Gastroesophageal sphincter (tissue), 4 donors: ENCODE measurements around the gene ZBED5. TPM values are rescaled to one million over a fixed set of nuclear protein-coding genes. Genes with fewer than 3 reads are reported as not detected.

Source experiments
- ATAC-seq: fragments of 150-250 bp; one replicate; pipeline ENCODE4 v1.9.1; 2016; ENCODE audit warnings: mild to moderate bottlenecking, moderate library complexity
- H3K27ac ChIP-seq, 4 donors: fragments of 200-600 bp; sonication (generic) in 3 of 4; 1 replicate in 3 of 4; 2 replicates in 1 of 4; pipeline ENCODE4 v1.5.1; 2016 to 2019
- H3K27me3 ChIP-seq: fragments of 200-600 bp; sonication (generic); one replicate; pipeline ENCODE4 v1.5.1; 2019
- H3K36me3 ChIP-seq, 2 donors: fragments of 200-600 bp; sonication (generic); one replicate each; pipeline ENCODE4 v1.5.1; 2019; ENCODE audit warnings: control low read depth in 1 of 2
- H3K4me1 ChIP-seq, 3 donors: fragments of 200-600 bp; sonication (generic); 1 replicate in 2 of 3; 2 replicates in 1 of 3; pipeline ENCODE4 v1.5.1; 2016 to 2019; ENCODE audit warnings: control low read depth in 2 of 3
- H3K4me3 ChIP-seq, 2 donors: fragments of 200-600 bp; sonication (generic); one replicate each; pipeline ENCODE4 v1.5.1; 2019; ENCODE audit warnings: mild to moderate bottlenecking in 1 of 2, moderate library complexity in 1 of 2
- H3K9me3 ChIP-seq, 3 donors: fragments of 200-600 bp; sonication (generic); one replicate each; pipeline ENCODE4 v1.5.1; 2017 to 2019; ENCODE audit warnings: control low read depth in 2 of 3
- EP300 ChIP-seq: sonication (generic); formaldehyde crosslinking; IDR thresholded peaks from one replicate; pipeline ENCODE4 v1.6.1; 2017; ENCODE audit warnings: antibody characterized with exemption, mild to moderate bottlenecking
- POLR2A ChIP-seq, 2 donors: fragments of 450-650 bp; IDR thresholded peaks; one replicate each; pipeline ENCODE4 v1.6.1; 2017; ENCODE audit warnings: antibody characterized with exemption in 2 of 2, mild to moderate bottlenecking in 2 of 2, moderate library complexity in 1 of 2
- POLR2AphosphoS5 ChIP-seq: sonication (generic); formaldehyde crosslinking; IDR thresholded peaks from one replicate; pipeline ENCODE4 v1.6.1; 2017; ENCODE audit warnings: antibody characterized with exemption
- WGBS, 2 donors: methylation state at CpG; one replicate each; pipeline ENCODE4 v1.1.5; 2018; ENCODE audit warnings: low coverage in 1 of 2; 5-methylcytosine and 5-hydroxymethylcytosine counted together
- total RNA-seq, 4 donors: library from RNA; depleted of rRNA; stranded (reverse); fragments of >200 nt; gene quantifications; one replicate each; pipeline ENCODE4 v1.1.0, GENCODE V29; 2016
- TF ChIP-seq, protein P1 (sequence below), 4 experiments: fragments of 200-600 bp in 2 of 4; fragments of 450-650 bp in 2 of 4; sonication (generic) in 1 of 4; IDR thresholded peaks; one replicate each; pipeline ENCODE4 v1.5.1; 2017 to 2019; ENCODE audit warnings: antibody characterized with exemption in 4 of 4, mild to moderate bottlenecking in 2 of 4, moderate library complexity in 2 of 4

ZBED5 gene
- total RNA-seq, 4 donors from 2014 or later, result 26.0 to 57.3 (median 41.7) TPM

DNA sequence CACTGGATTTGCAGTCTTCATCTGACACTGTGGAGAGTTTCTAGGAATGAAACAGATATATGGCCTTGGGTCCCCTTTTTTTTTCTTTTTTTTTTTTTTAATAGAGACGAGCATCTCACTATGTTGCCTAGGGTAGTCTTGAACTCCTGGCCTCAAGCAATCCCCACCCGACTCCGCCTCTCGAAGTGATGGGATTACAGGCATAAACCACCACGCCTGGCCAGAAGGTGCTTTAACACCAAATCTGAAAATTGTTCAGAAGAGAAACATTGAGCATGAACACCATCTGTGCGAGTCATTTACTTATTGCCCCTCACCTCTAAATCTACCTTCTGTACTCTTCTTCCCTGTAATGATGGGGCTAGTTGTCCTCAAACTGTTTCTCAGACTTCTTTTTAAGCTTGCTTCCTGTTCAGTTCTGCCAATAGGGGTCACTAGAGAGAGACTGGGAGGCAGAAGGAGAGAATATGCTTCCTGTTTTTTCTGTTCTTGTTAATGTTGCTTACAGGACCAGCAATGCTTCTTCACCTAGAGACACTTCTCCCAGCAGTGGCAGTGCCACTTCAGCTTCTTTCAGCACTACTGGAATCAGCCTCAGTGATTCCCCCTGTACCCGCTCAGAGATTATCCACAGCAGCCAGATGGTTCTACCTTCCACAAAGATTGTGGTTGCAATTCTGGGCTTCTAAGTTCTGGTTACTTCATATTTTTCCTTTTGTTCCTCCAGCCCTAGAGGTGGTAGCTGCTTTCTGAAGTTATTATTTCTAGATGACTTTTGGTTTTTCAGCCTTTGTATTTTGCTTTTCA is 20.8 kb upstream of the ZBED5 start:
- H3K36me3 ChIP-seq, result no peaks in the 10 kb centered on the region
- H3K4me3 ChIP-seq, result no peak overlapping the region
- no peaks in the 10 kb centered on the region for H3K9me3 ChIP-seq
- H3K4me1 ChIP-seq, result peaks cover 0 to 5% (median 0%) of the 10 kb centered on the region in 3 donors
- no peaks in the 10 kb centered on the region for H3K27me3 ChIP-seq
- TF ChIP-seq, protein P1, sequence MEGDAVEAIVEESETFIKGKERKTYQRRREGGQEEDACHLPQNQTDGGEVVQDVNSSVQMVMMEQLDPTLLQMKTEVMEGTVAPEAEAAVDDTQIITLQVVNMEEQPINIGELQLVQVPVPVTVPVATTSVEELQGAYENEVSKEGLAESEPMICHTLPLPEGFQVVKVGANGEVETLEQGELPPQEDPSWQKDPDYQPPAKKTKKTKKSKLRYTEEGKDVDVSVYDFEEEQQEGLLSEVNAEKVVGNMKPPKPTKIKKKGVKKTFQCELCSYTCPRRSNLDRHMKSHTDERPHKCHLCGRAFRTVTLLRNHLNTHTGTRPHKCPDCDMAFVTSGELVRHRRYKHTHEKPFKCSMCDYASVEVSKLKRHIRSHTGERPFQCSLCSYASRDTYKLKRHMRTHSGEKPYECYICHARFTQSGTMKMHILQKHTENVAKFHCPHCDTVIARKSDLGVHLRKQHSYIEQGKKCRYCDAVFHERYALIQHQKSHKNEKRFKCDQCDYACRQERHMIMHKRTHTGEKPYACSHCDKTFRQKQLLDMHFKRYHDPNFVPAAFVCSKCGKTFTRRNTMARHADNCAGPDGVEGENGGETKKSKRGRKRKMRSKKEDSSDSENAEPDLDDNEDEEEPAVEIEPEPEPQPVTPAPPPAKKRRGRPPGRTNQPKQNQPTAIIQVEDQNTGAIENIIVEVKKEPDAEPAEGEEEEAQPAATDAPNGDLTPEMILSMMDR (IDR thresholded peaks at IDR 0.05), result peak; percentile 46 to 76 (median 60)
- TF ChIP-seq POLR2A (IDR thresholded peaks at IDR 0.05) (no peak), POLR2AphosphoS5 (no peak), EP300 (no peak)
- H3K27ac ChIP-seq, result peak overlapping the region in 2 of 4 donors; percentile 23 to 35
- peak; percentile 51 for ATAC-seq
- WGBS, 2 donors, result 95 to 100% methylated on average over 2 to 6 of the region's 7 CpGs

DNA sequence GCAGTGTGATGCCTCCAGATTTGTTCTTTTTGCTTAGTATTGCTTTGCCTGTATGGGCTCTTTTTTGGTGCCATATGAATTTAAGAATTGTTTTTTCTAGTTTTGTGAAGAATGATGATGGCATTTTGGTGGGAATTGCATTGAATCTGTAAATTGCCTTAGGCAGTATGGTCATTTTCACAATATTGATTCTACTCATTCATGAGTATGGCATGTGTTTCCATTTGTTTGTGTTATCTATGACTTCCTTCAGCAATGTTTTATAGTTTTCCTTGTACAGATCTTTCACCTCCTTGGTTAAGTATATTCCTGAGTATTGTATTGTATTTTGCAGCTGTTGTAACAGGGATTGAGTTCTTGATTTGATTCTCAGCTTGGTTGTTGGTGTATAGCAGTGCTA is 18.3 kb upstream of the ZBED5 start:
- peaks cover 0 to 5% (median 0%) of the 10 kb centered on the region in 3 donors for H3K4me1 ChIP-seq
- H3K27ac ChIP-seq, result no peak overlapping the region
- H3K36me3 ChIP-seq, result no peaks in the 10 kb centered on the region
- TF ChIP-seq POLR2A (IDR thresholded peaks at IDR 0.05) (no peak), EP300 (no peak), POLR2AphosphoS5 (no peak)
- TF ChIP-seq, protein P1 (IDR thresholded peaks at IDR 0.05), result no peak
- ATAC-seq, result no peak
- H3K4me3 ChIP-seq, result no peak overlapping the region
- no peaks in the 10 kb centered on the region for H3K27me3 ChIP-seq
- H3K9me3 ChIP-seq, result peaks cover 0 to 21% (median 0%) of the 10 kb centered on the region in 3 donors

DNA sequence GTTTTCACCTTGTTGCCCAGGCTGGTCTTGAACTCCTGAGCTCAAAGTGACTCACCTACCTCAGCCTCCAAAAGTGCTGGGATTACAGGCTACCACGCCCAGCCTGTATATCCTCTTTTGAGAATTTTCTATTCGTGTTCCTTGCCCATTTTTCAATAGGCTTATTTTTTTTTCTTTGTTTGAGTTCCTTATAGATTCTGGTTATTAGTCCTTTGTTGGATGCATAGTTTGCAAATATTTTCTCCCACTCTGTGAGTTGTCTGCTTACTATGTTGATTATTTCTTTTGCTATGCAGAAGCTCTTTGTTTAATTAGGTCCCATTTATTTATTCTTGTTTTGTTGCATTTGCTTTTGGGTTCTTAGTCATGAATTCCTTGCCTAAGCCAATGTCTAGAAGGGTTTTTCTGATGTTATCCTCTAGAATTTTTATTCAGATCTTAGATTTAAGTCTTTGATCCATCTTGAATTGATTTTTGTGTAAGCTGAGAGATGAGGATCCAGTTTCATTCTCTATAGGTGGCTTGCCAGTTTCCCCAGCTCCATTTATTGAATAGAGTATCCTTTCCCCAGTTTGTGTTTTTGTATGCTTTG is 17.7 kb upstream of the ZBED5 start:
- H3K4me3 ChIP-seq, result no peak overlapping the region
- peaks cover 0 to 5% (median 0%) of the 10 kb centered on the region in 3 donors for H3K4me1 ChIP-seq
- no peaks in the 10 kb centered on the region for H3K27me3 ChIP-seq
- H3K9me3 ChIP-seq, result peaks cover 0 to 21% (median 0%) of the 10 kb centered on the region in 3 donors
- 84 to 100% methylated on average over 1 to 2 of the region's 2 CpGs for WGBS, 2 donors
- no peak overlapping the region for H3K27ac ChIP-seq
- H3K36me3 ChIP-seq, result no peaks in the 10 kb centered on the region
- TF ChIP-seq EP300, result no peak
- TF ChIP-seq, protein P1 (IDR thresholded peaks at IDR 0.05), result no peak
- TF ChIP-seq POLR2A (IDR thresholded peaks at IDR 0.05), result no peak
- no peak for TF ChIP-seq POLR2AphosphoS5
- ATAC-seq, result no peak

DNA sequence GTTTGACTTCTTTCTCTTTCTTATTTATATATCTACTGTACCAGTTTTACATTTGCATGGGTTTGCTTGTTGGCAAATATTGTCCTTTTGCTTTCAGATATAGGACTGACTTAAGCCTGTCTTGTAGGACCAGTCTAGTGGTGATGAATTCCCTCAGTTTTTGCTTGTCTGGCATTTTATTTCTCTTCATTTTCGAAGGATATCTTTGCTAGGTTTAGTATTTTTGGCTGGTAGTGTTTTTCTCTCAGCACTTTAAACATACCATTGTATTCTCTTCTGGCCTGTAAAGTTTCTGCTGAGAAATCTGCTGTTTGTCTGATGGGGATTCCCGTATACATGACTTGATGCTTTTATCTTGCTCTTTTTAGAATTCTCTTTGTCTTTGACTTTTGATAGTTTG is 14.2 kb upstream of the ZBED5 start:
- TF ChIP-seq, protein P1 (IDR thresholded peaks at IDR 0.05), result no peak
- no peak for TF ChIP-seq POLR2A (IDR thresholded peaks at IDR 0.05)
- TF ChIP-seq EP300, result no peak
- TF ChIP-seq POLR2AphosphoS5, result no peak
- Histone ChIP-seq H3K9me3 (peaks cover 0 to 21% (median 0%) of the 10 kb centered on the region in 3 donors), H3K27ac (no peak overlapping the region), H3K36me3 (no peaks in the 10 kb centered on the region), H3K4me1 (peaks cover 0 to 6% (median under 1%) of the 10 kb centered on the region in 3 donors), H3K4me3 (no peak overlapping the region), H3K27me3 (no peaks in the 10 kb centered on the region)
- ATAC-seq, result no peak
- WGBS, 2 donors, result 70 to 100% methylated on average over 1 to 2 of the region's 2 CpGs
